OCI-LY7 (cell line): ENCODE results near the gene DAB1.

Experiments used
- CTCF ChIP-seq: fragments of 200-600 bp; sonication (generic); conservative IDR thresholded peaks from 2 replicates; pipeline ENCODE4 v1.5.1; 2014; ENCODE audit warnings: mild to moderate bottlenecking, antibody characterized with exemption, low read length, moderate library complexity, mixed read lengths
- EZH2phosphoT487 ChIP-seq: fragments of 200-600 bp; sonication (generic); IDR thresholded peaks from 2 replicates; pipeline ENCODE4 v1.6.1; 2018; ENCODE audit warnings: low read depth, borderline replicate concordance, mild to moderate bottlenecking, mixed run types, antibody characterized with exemption, low read length, moderate library complexity, mixed read lengths

DNA sequence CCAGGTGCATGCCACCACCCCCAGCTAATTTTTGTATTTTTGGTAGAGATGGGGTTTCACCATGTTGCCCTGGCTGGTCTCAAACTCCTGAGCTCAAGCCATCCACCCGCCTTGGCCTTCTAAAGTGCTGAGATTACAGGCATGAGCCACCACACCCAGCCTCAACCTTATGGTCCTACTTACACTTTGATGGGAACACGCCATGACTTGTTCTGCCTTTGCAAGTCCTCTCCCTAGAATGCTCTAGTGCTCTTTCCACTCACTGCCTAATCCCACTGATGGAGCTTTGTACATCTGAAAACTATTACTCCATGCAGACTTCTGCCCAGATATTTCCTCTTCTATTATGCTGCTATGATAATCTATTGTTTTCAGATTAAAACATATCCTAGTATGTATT lies 174.3 kb downstream of the DAB1 start:
- TF ChIP-seq CTCF: no peak
- no peak for TF ChIP-seq EZH2phosphoT487
